GM18499 (cell line): ENCODE results near the gene EPS8L3.
"Not testable (repeated sequence)": the region's sequence is repeated elsewhere in the genome, so short reads cannot be mapped to it uniquely, and the experiment has no call there.

Experiments used
- ATAC-seq: cut with Tn5 transposase; IDR thresholded peaks from one replicate; pipeline ENCODE4 v1.9.1; 2021; ENCODE audit warnings: moderate number of reproducible peaks; ENCODE audit not compliant: insufficient read depth, unreplicated experiment

The EPS8L3 gene

GRCh38 chr1:109766991-109767636 is 3.4 kb upstream of the EPS8L3 start:
- not testable (repeated sequence) for ATAC-seq

- ATAC-seq, result no peak
These were observed 2.3 kb upstream of the EPS8L3 start for GRCh38 chr1:109765896-109766615.

- no peak for ATAC-seq
These were observed 1.7 kb upstream of the EPS8L3 start for GRCh38 chr1:109765483-109765815.

GRCh38 chr1:109764561-109765482 is 1.1 kb upstream of the EPS8L3 start:
- ATAC-seq, result no peak

- ATAC-seq, result no peak
These were observed 690 bp downstream of the EPS8L3 start for GRCh38 chr1:109762821-109763645.

- no peak for ATAC-seq
These were observed 1.6 kb downstream of the EPS8L3 start for GRCh38 chr1:109762039-109762585.

- ATAC-seq, result no peak
These were observed 2.3 kb downstream of the EPS8L3 start for GRCh38 chr1:109761227-109762038.

- no peak for ATAC-seq
These were observed 3.0 kb downstream of the EPS8L3 start for GRCh38 chr1:109760581-109761226.

GRCh38 chr1:109759513-109760334 is 4.0 kb downstream of the EPS8L3 start:
- no peak for ATAC-seq

GRCh38 chr1:109757936-109758786 is 5.6 kb downstream of the EPS8L3 start:
- no peak for ATAC-seq

- ATAC-seq, result no peak
These were observed 6.7 kb downstream of the EPS8L3 start for GRCh38 chr1:109756848-109757521.

- ATAC-seq, result not testable (repeated sequence)
These were observed 7.4 kb downstream of the EPS8L3 start for GRCh38 chr1:109756325-109756724.

GRCh38 chr1:109754738-109755137 is 9.0 kb downstream of the EPS8L3 start:
- no peak for ATAC-seq

- ATAC-seq, result no peak
These were observed 12.0 kb downstream of the EPS8L3 start for GRCh38 chr1:109751531-109752260.

- no peak for ATAC-seq
These were observed 12.8 kb downstream of the EPS8L3 start for GRCh38 chr1:109750920-109751319.
